Right forelimb (tissue), 1 donor: Measurements from ENCODE around the gene CDC14B.
"Not testable (repeated sequence)": the region's sequence is repeated elsewhere in the genome, so short reads cannot be mapped to it uniquely, and the experiment has no call there.

Source experiments
- DNase-seq: peaks from one replicate; pipeline ENCODE4 v3.0.0-alpha.2; 2018

CDC14B gene

GRCh38 chr9:96524764-96525163, 94.9 kb downstream of the CDC14B start:
- no peak for DNase-seq

- no peak for DNase-seq
These were observed 95.6 kb downstream of the CDC14B start for GRCh38 chr9:96524045-96524444.

GRCh38 chr9:96523374-96523773, 96.3 kb downstream of the CDC14B start:
- DNase-seq, result no peak

GRCh38 chr9:96522366-96522765, 97.3 kb downstream of the CDC14B start:
- no peak for DNase-seq

- DNase-seq, result no peak
These were observed 99.9 kb downstream of the CDC14B start for GRCh38 chr9:96519787-96520186.

- DNase-seq, result no peak
These were observed 100.5 kb downstream of the CDC14B start for GRCh38 chr9:96519095-96519494.

GRCh38 chr9:96515621-96516470, 103.8 kb downstream of the CDC14B start:
- DNase-seq, result no peak

GRCh38 chr9:96514800-96515158, 104.9 kb downstream of the CDC14B start:
- no peak for DNase-seq

GRCh38 chr9:96514108-96514799, 105.4 kb downstream of the CDC14B start:
- no peak for DNase-seq

GRCh38 chr9:96513622-96514021, 106.0 kb downstream of the CDC14B start:
- DNase-seq, result no peak

GRCh38 chr9:96512240-96512639, 107.4 kb downstream of the CDC14B start:
- no peak for DNase-seq

GRCh38 chr9:96510258-96510657, 109.4 kb downstream of the CDC14B start:
- no peak for DNase-seq

- no peak for DNase-seq
These were observed 109.8 kb downstream of the CDC14B start for GRCh38 chr9:96509848-96510247.

GRCh38 chr9:96509026-96509425, 110.6 kb downstream of the CDC14B start:
- no peak for DNase-seq

GRCh38 chr9:96508227-96508940, 111.3 kb downstream of the CDC14B start:
- no peak for DNase-seq

GRCh38 chr9:96505316-96505991, 114.2 kb downstream of the CDC14B start:
- no peak for DNase-seq

GRCh38 chr9:96503918-96504317, 115.7 kb downstream of the CDC14B start:
- no peak for DNase-seq

- DNase-seq, result not testable (repeated sequence)
These were observed 116.3 kb downstream of the CDC14B start for GRCh38 chr9:96503374-96503748.

- no peak for DNase-seq
These were observed 116.9 kb downstream of the CDC14B start for GRCh38 chr9:96502539-96503373.

GRCh38 chr9:96501633-96502538, 117.8 kb downstream of the CDC14B start:
- no peak for DNase-seq
